Measurements from ENCODE around the gene MAPKBP1. TPM values are rescaled to one million over a fixed set of nuclear protein-coding genes. Genes with fewer than 3 reads are reported as not detected.

Gene MAPKBP1
- total and polyA plus RNA-seq, 2 of the 8 experiments (the other 6 are each of a cell fraction or from before 2014, with no cell fraction given) = 4.3 to 11.3 TPM

GRCh38 chr15:41839781-41840491 lies 65.7 kb downstream of the MAPKBP1 start:
- Histone ChIP-seq H3K9ac (replicated peaks in 1 of 4; ENCODE audit: extremely low read depth in 1 of 4, low read depth in 3 of 4, low read length in 3 of 4) (no peak overlapping the region), H4K8ac (ENCODE audit: extremely low read depth, insufficient read depth, low read length) (no peak overlapping the region), H3K27ac (ENCODE audit: low read depth, low read length) (no peak overlapping the region), H3K23ac (ENCODE audit: insufficient read length) (no peak overlapping the region), H2AFZ (ENCODE audit: low read length) (no peak overlapping the region), H4K20me1 (replicated peaks in 1 of 2; ENCODE audit: control insufficient read depth in 1 of 2, insufficient read depth in 2 of 2, low read length in 2 of 2) (peaks cover 0 to 2% of the 10 kb centered on the region in 2 experiments), H3K18ac (ENCODE audit: extremely low read depth, low read length) (no peak overlapping the region), H3K14ac (ENCODE audit: insufficient read length) (no peak overlapping the region), H3K23me2 (ENCODE audit: low read depth, low read length) (no peaks in the 10 kb centered on the region), H3K4me3 (ENCODE audit: extremely low read depth in 1 of 4, insufficient read depth in 2 of 4, low read depth in 3 of 4, low read length in 4 of 4) (no peak overlapping the region), H2BK15ac (ENCODE audit: low read length) (no peak overlapping the region), H2BK5ac (ENCODE audit: low read depth, low read length) (no peak overlapping the region), H3K4ac (replicated peaks; ENCODE audit: insufficient read length, low read depth, low read length) (no peak overlapping the region), H2BK20ac (ENCODE audit: low read length) (no peak overlapping the region), H2AK5ac (ENCODE audit: low read depth, low read length) (no peak overlapping the region), H3K79me2 (ENCODE audit: control insufficient read depth in 1 of 2, insufficient read depth in 2 of 2, low read length in 2 of 2) (no peaks in the 10 kb centered on the region), H3K36me3 (ENCODE audit: control insufficient read depth in 2 of 4, insufficient read depth in 4 of 4, low read length in 3 of 4) (no peaks in the 10 kb centered on the region), H4K91ac (replicated peaks; ENCODE audit: insufficient read length, low read length) (no peak overlapping the region), H3K56ac (replicated peaks; ENCODE audit: insufficient read length, low read depth, low read length) (no peak overlapping the region), H2BK12ac (ENCODE audit: low read depth, low read length) (no peak overlapping the region), H3K27me3 (replicated peaks in 1 of 4; ENCODE audit: control insufficient read depth in 3 of 4, extremely low read depth in 1 of 4, insufficient read depth in 3 of 4, low read length in 3 of 4) (no peaks in the 10 kb centered on the region), H4K5ac (ENCODE audit: insufficient read length, low read depth, low read length) (no peak overlapping the region), H3K79me1 (ENCODE audit: low read depth, low read length) (no peaks in the 10 kb centered on the region; the same call in 1 of the 2 replicates), H3K4me1 (replicated peaks in 1 of 4; ENCODE audit: control insufficient read depth in 3 of 4, insufficient read depth in 4 of 4, low read length in 3 of 4) (no peaks in the 10 kb centered on the region), H2BK120ac (replicated peaks; ENCODE audit: low read depth, low read length) (no peak overlapping the region), H3K9me3 (ENCODE audit: insufficient read depth in 2 of 2, low read depth in 1 of 2, low read length in 1 of 2) (no peaks in the 10 kb centered on the region), H3K4me2 (ENCODE audit: insufficient read depth in 1 of 2, low read depth in 2 of 2, low read length in 2 of 2) (no peak overlapping the region)
- ChIA-PET POLR2A (ENCODE audit: partially characterized antibody) (interaction anchor here (0.6 to 6.8 kb wide), 5 partner anchors 8 to 67 kb away, joined by 3 to 45 read pairs (median 4); no protein-coding TSS in a partner anchor), CTCF (ENCODE audit: partially characterized antibody) (interaction anchor here (0.6 to 4.0 kb wide), 4 partner anchors 11 to 223 kb away, joined by 3 to 14 read pairs (median 4); no protein-coding TSS in a partner anchor)
- DNase-seq (ENCODE audit: low read depth in 1 of 2, low spot score in 2 of 2) (no peak), FAIRE-seq (no peak)
- no peak for TF ChIP-seq ZNF274 (IDR thresholded peaks at IDR 0.05; ENCODE audit: borderline replicate concordance, extremely low read depth, low read length)
- TF ChIP-seq RAD21 (IDR thresholded peaks at IDR 0.05 in 1 of 2, conservative IDR thresholded peaks at IDR 0.05 in 1 of 2; ENCODE audit: low read depth in 2 of 2, low read length in 2 of 2) = no peak
- no peak for TF ChIP-seq HDAC6 (IDR thresholded peaks at IDR 0.05; ENCODE audit: low read depth, low read length)
- no peak for TF ChIP-seq JUN (IDR thresholded peaks at IDR 0.05; ENCODE audit: low read depth, low read length)
- TF ChIP-seq MAFK (IDR thresholded peaks at IDR 0.05; ENCODE audit: low read depth, low read length) = no peak
- no peak for TF ChIP-seq RXRA (IDR thresholded peaks at IDR 0.05; ENCODE audit: insufficient read depth, low read depth, low read length)
- TF ChIP-seq TEAD4 (IDR thresholded peaks at IDR 0.05; ENCODE audit: low read depth, low read length) = no peak
- no peak for TF ChIP-seq SIRT6 (IDR thresholded peaks at IDR 0.05; ENCODE audit: low read length)
- TF ChIP-seq POLR2A (IDR thresholded peaks at IDR 0.05; ENCODE audit: control extremely low read depth in 1 of 2, low read depth in 2 of 2, low read length in 2 of 2) = no peak
- 89% methylated on average over 15 of the region's 16 CpGs; no CpG with 5 or more reads in 1 of the 2 experiments for WGBS, 2 experiments (ENCODE audit: extremely low coverage in 1 of 2, insufficient coverage in 1 of 2, insufficient read length in 1 of 2, insufficient replicate concordance in 2 of 2, low coverage in 1 of 2, low lambda C conversion rate in 2 of 2, missing lambda C conversion rate in 1 of 2)

Data from H1 (cell line).